ENCODE results near the gene ANP32E.

ANP32E gene

DNA sequence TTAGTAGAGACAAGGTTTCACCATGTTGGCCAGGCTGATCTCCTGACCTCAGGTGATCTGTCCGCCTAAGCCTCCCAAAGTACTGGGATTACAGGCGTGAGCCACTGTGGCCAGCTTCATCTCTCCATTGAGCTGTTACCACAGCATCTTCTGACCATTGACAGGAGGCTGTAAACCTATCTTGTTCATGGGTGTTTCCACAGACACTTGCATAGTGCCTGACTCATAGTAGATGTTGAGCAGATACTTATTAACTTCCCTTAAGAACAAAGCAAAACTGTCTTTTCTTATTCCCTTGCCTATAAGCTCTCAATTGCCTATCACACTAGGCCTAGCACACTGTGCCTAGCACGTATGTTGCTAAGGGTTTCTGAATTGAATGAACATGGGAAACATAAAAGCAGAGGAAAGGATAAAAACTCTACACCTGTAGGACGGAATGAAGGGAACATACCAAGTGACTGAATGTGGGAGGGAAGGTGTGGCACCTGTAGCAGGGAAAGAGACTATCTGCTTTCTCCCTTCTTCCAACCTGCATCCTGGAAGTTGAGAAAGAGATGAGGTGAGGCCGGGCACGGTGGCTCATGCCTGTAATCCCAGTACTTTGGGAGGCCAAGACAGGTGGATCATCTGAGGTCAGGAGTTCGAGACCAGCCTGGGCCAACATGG is 35.5 kb upstream of the ANP32E start:
- no peak overlapping the region for H3K27ac ChIP-seq
- no peak for TF ChIP-seq ZFX (IDR thresholded peaks at IDR 0.05; ENCODE audit: borderline replicate concordance)

DNA sequence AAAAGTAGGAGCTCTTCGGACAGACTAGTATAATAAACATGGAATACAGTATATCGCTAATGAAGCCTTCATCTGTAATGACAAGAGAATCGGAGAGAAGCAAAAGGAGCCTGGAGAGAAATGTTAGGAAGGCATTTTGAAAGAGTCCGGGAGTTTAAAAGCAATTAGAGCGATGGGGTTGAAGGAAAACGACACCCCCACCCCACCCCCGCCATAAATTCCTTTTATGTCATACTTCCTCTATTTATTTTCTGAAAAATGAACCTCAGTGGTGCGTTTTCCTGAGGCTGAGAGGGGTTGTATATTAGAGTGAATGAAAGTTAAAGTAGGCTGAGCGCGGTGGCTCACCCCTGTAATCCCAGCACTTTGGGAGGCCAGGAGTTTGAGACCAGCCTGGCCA is 33.5 kb upstream of the ANP32E start:
- TF ChIP-seq, protein P1, sequence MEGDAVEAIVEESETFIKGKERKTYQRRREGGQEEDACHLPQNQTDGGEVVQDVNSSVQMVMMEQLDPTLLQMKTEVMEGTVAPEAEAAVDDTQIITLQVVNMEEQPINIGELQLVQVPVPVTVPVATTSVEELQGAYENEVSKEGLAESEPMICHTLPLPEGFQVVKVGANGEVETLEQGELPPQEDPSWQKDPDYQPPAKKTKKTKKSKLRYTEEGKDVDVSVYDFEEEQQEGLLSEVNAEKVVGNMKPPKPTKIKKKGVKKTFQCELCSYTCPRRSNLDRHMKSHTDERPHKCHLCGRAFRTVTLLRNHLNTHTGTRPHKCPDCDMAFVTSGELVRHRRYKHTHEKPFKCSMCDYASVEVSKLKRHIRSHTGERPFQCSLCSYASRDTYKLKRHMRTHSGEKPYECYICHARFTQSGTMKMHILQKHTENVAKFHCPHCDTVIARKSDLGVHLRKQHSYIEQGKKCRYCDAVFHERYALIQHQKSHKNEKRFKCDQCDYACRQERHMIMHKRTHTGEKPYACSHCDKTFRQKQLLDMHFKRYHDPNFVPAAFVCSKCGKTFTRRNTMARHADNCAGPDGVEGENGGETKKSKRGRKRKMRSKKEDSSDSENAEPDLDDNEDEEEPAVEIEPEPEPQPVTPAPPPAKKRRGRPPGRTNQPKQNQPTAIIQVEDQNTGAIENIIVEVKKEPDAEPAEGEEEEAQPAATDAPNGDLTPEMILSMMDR (IDR thresholded peaks at IDR 0.05), result no peak
- peak overlapping the region; percentile 82 for H3K27ac ChIP-seq

DNA sequence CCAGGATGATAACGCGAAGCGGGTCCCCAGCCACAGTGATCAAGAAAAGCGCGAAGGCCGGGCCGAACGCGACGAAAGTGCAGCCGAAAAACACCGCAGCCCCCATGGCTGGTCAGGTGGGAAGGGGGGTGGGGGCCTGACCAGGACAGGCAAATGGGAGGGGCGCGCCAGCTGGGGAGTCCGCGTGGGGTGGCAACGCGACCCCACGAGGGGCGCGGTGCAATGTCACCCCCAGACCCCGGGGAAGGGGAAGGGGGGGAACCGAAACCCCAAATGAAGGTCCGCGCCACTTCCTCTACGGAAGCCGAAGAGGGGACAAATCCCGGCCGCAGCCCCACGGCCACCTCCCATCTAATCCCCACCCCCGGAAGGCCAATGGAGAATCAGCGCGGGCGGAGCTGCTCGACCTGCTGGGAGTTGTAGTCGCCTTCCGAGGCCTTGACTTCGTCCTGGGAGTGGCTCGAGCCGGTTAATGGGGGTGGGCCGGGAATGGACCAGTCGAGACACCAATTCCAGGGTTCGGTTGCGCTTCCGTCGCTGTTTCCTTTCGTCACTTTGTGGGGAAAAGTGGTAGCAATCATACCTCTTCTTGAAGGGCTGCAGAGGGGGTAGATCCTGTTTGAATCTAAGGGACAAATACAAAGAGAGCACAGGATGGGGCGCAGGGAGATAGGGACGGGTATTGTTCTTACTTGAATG is 32.9 kb upstream of the ANP32E start, which contains the start of gene APH1A:
TSS of gene APH1A (minus strand) at position 312 of the 699 bp plus-strand sequence. CDS start at position 106, 206 bp downstream.
- H3K27ac ChIP-seq, result peak within 1 kb of the TSS; percentile 82

DNA sequence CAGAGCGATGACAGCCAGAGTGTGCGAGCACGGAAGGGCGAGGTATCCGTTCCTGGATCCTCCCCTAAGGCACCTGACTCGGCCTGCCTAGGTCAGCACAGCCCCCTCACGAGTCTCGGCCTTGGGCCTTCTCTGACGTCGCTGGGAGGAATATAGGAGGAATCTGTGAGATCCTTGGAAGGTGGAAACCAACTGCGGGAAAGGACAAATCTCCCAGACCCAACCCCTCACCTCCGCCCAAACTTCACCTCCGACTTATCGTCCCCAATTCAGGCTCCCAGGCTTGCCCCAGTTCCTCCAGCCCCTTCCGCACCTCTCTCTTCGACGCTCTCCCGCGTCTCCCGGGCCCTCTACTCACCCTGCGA is 32.4 kb upstream of the ANP32E start:
- TF ChIP-seq, protein P1 (IDR thresholded peaks at IDR 0.05), result no peak
- no peak for TF ChIP-seq ZFX (IDR thresholded peaks at IDR 0.05; ENCODE audit: borderline replicate concordance)
- H3K27ac ChIP-seq, result peak overlapping the region; percentile 82

More for the DNA sequence above, 32.9 kb upstream of the ANP32E start, which contains the start of gene APH1A:
- TF ChIP-seq, protein P1 (IDR thresholded peaks at IDR 0.05), result no peak
- no peak for TF ChIP-seq ZFX (IDR thresholded peaks at IDR 0.05; ENCODE audit: borderline replicate concordance)

DNA sequence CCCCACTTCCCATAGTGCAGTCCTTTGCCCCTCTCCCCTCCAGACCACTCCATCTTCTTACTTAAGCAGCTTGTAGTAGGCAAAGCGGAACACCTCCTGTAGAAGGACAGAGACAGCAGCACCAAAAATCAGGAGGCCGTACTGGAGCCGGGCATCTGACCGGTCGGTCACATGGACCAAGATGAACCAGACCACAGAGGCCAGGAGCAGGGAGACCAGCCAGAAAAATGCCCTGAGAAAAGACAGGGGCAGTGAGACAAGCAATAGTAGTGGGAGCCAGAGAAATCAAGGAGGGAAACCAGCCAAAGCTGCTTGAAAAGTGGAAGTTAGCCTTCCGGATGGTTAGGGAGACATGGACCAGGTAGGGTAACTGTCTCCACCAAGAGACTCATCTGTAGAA is 32.0 kb upstream of the ANP32E start:
- TF ChIP-seq, protein P1 (IDR thresholded peaks at IDR 0.05), result no peak
- no peak for TF ChIP-seq ZFX (IDR thresholded peaks at IDR 0.05; ENCODE audit: borderline replicate concordance)
- peak overlapping the region; percentile 82 for H3K27ac ChIP-seq

DNA sequence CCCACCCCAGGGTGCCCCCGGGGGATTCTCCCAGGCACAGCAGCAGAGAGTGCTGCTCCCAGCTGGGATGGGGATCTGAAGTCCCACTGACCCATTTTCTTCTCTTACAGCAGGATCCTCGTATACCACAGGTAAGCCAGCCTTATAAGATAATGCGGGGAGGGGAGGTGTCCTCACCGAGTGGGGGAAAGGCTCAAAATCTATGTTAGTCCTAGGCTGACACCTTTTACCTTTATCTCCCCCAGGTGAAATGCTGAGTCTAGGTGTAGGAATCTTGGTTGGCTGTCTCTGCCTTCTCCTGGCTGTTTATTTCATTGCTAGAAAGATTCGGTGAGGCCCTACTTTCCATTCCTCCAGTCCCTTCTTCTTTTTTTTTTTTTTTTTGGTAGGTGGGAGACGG is 27.6 kb upstream of the ANP32E start:
- no peak for TF ChIP-seq ZFX (IDR thresholded peaks at IDR 0.05; ENCODE audit: borderline replicate concordance)
- TF ChIP-seq, protein P1 (IDR thresholded peaks at IDR 0.05), result no peak
- H3K27ac ChIP-seq, result peak overlapping the region; percentile 18; the same call in 1 of the 2 replicates

DNA sequence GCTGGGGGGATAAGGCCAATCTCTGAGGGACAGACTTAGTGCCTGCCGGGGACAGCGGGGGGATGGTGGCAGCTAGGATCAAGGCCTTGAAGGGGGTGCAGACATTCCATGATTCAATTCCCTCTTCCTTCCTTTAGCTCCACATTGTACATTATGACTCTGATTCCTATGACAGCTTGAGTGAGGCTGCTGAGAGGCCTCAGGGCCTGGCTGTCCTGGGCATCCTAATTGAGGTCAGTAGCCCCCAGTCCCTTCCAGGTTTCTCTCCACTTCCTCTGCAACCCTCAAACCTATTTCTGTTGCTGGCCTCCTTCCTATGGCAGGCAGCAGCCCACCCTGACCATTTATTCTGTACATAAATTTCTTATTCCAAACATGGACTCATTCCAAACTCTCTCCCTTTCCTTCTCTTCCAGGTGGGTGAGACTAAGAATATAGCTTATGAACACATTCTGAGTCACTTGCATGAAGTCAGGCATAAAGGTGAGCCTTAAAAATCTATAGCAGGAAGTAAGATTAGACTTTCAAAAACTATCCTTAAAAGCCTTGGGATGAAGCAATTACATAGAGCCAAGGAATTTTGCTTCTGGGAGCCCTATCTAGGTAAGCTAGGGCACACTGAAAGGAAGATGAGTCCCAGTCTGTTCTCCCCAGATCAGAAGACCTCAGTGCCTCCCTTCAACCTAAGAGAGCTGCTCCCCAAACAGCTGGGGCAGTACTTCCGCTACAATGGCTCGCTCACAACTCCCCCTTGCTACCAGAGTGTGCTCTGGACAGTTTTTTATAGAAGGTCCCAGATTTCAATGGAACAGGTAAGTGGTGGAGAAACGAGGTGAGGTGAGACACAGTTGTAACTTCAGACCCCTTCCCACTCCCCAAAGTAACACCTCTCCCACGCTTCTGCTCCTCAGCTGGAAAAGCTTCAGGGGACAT is 26.7 kb upstream of the ANP32E start:
- TF ChIP-seq, protein P1 (IDR thresholded peaks at IDR 0.05), result no peak
- no peak for TF ChIP-seq ZFX (IDR thresholded peaks at IDR 0.05; ENCODE audit: borderline replicate concordance)
- peak overlapping the region; percentile 20; the same call in 1 of the 2 replicates for H3K27ac ChIP-seq

All from 22Rv1 (cell line).